Neural progenitor cell (in vitro differentiated cells): Measurements from ENCODE around the gene MINDY4.

Source experiments
- CTCF ChIP-seq: fragments of 200-600 bp; sonication (generic); IDR thresholded peaks from 2 replicates; pipeline ENCODE4 v1.5.1; 2017; ENCODE audit warnings: antibody characterized with exemption, mild to moderate bottlenecking
- EZH2 ChIP-seq: fragments of 200-600 bp; sonication (generic); IDR thresholded peaks from 2 replicates; pipeline ENCODE4 v1.6.1; 2017; ENCODE audit warnings: antibody characterized with exemption, mild to moderate bottlenecking, moderate library complexity

DNA sequence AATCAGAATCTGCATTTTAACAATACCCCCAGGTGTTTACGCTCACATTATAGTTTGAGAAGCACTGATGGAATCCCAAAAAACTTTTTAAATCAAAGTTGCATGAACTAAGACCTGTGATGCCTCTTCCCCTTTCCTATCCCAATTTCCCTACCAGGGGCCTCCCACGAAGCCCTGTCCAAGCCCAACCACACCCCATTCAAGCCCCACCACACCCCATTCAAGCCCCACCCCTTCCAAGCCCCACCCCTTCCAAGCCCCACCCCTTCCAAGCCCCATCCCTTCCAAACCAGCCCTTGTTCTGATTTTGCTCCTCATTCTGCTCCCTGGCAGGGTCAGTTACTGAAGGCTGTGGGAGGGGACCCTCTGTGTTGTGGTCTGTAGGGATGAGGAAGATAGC, 130.6 kb downstream of the MINDY4 start:
- no peak for TF ChIP-seq CTCF
- TF ChIP-seq EZH2: no peak
